Gastroesophageal sphincter (tissue), 4 donors: Measurements from ENCODE around the gene IL31RA. TPM values are rescaled to one million over a fixed set of nuclear protein-coding genes. Genes with fewer than 3 reads are reported as not detected.
A peak's percentile ranks its signal among the peaks of the same experiment; 100 is the strongest.

Experiments used
- ATAC-seq: fragments of 150-250 bp; one replicate; pipeline ENCODE4 v1.9.1; 2016; ENCODE audit warnings: mild to moderate bottlenecking, moderate library complexity
- H3K27ac ChIP-seq, 4 donors: fragments of 200-600 bp; sonication (generic) in 3 of 4; 1 replicate in 3 of 4; 2 replicates in 1 of 4; pipeline ENCODE4 v1.5.1; 2016 to 2019
- H3K27me3 ChIP-seq: fragments of 200-600 bp; sonication (generic); one replicate; pipeline ENCODE4 v1.5.1; 2019
- H3K36me3 ChIP-seq, 2 donors: fragments of 200-600 bp; sonication (generic); one replicate each; pipeline ENCODE4 v1.5.1; 2019; ENCODE audit warnings: control low read depth in 1 of 2
- H3K4me1 ChIP-seq, 3 donors: fragments of 200-600 bp; sonication (generic); 1 replicate in 2 of 3; 2 replicates in 1 of 3; pipeline ENCODE4 v1.5.1; 2016 to 2019; ENCODE audit warnings: control low read depth in 2 of 3
- H3K4me3 ChIP-seq, 2 donors: fragments of 200-600 bp; sonication (generic); one replicate each; pipeline ENCODE4 v1.5.1; 2019; ENCODE audit warnings: mild to moderate bottlenecking in 1 of 2, moderate library complexity in 1 of 2
- H3K9me3 ChIP-seq, 3 donors: fragments of 200-600 bp; sonication (generic); one replicate each; pipeline ENCODE4 v1.5.1; 2017 to 2019; ENCODE audit warnings: control low read depth in 2 of 3
- EP300 ChIP-seq: sonication (generic); formaldehyde crosslinking; IDR thresholded peaks from one replicate; pipeline ENCODE4 v1.6.1; 2017; ENCODE audit warnings: antibody characterized with exemption, mild to moderate bottlenecking
- POLR2A ChIP-seq, 2 donors: fragments of 450-650 bp; IDR thresholded peaks; one replicate each; pipeline ENCODE4 v1.6.1; 2017; ENCODE audit warnings: antibody characterized with exemption in 2 of 2, mild to moderate bottlenecking in 2 of 2, moderate library complexity in 1 of 2
- POLR2AphosphoS5 ChIP-seq: sonication (generic); formaldehyde crosslinking; IDR thresholded peaks from one replicate; pipeline ENCODE4 v1.6.1; 2017; ENCODE audit warnings: antibody characterized with exemption
- WGBS, 2 donors: methylation state at CpG; one replicate each; pipeline ENCODE4 v1.1.5; 2018; ENCODE audit warnings: low coverage in 1 of 2; 5-methylcytosine and 5-hydroxymethylcytosine counted together
- total RNA-seq, 4 donors: library from RNA; depleted of rRNA; stranded (reverse); fragments of >200 nt; gene quantifications; one replicate each; pipeline ENCODE4 v1.1.0, GENCODE V29; 2016
- TF ChIP-seq, protein P1 (sequence below), 4 experiments: fragments of 200-600 bp in 2 of 4; fragments of 450-650 bp in 2 of 4; sonication (generic) in 1 of 4; IDR thresholded peaks; one replicate each; pipeline ENCODE4 v1.5.1; 2017 to 2019; ENCODE audit warnings: antibody characterized with exemption in 4 of 4, mild to moderate bottlenecking in 2 of 4, moderate library complexity in 2 of 4

The IL31RA gene
- total RNA-seq, 4 donors from 2014 or later: 0.13 to 0.57 TPM; not detected in 2

DNA sequence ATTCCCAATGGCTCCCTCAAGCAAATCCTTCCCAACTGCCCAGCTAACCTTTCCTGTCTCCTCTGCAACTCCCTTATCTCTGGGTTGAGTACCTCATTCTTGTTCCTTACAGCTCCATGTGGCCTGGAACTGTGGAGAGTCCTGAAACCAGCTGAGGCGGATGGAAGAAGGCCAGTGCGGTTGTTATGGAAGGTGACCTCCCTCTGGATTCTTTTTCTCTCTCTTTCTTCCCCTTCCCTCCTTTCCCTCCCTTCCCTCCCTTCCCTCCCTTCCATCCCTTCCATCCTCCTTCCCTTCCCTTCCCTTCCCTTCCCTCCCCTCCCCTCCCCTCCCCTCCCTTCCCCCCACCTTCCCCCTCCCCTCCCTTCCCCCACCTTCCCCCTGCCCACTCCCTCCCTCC lies 45.1 kb downstream of the IL31RA start:
- H3K27me3 ChIP-seq: peaks cover 5% of the 10 kb centered on the region
- TF ChIP-seq POLR2AphosphoS5 (no peak), EP300 (no peak), POLR2A (IDR thresholded peaks at IDR 0.05) (no peak)
- TF ChIP-seq, protein P1, sequence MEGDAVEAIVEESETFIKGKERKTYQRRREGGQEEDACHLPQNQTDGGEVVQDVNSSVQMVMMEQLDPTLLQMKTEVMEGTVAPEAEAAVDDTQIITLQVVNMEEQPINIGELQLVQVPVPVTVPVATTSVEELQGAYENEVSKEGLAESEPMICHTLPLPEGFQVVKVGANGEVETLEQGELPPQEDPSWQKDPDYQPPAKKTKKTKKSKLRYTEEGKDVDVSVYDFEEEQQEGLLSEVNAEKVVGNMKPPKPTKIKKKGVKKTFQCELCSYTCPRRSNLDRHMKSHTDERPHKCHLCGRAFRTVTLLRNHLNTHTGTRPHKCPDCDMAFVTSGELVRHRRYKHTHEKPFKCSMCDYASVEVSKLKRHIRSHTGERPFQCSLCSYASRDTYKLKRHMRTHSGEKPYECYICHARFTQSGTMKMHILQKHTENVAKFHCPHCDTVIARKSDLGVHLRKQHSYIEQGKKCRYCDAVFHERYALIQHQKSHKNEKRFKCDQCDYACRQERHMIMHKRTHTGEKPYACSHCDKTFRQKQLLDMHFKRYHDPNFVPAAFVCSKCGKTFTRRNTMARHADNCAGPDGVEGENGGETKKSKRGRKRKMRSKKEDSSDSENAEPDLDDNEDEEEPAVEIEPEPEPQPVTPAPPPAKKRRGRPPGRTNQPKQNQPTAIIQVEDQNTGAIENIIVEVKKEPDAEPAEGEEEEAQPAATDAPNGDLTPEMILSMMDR (IDR thresholded peaks at IDR 0.05): no peak
- no peak overlapping the region for H3K4me3 ChIP-seq
- H3K9me3 ChIP-seq: no peaks in the 10 kb centered on the region
- 86% methylated on average over 2 of the region's 2 CpGs; no CpG with 5 or more reads in 1 of the 2 donors for WGBS, 2 donors
- no peak overlapping the region for H3K27ac ChIP-seq
- no peaks in the 10 kb centered on the region for H3K4me1 ChIP-seq
- no peaks in the 10 kb centered on the region for H3K36me3 ChIP-seq
- ATAC-seq: no peak

DNA sequence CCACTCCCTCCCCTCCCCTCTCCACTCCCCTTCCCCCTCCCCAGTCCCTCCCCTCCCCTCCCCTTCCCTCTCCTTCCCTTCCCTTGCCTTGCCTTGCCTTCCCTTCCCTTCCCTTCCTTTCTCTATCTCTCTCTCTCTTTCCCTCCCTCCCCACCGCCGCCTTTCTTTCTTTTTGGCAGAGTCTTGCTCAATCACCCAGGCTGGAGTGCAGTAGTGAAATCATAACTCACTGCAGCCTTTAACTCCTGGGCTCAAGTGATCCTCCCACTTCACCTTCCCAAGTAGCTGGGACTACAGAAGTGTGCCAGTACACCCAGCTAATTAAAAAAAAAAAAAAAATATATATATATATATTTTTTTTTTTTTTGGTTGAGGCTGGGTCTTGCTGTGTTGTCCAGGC lies 45.5 kb downstream of the IL31RA start:
- no CpG with 5 or more reads among the region's 2 CpGs for WGBS, 2 donors
- no peak for ATAC-seq
- no peaks in the 10 kb centered on the region for H3K9me3 ChIP-seq

DNA sequence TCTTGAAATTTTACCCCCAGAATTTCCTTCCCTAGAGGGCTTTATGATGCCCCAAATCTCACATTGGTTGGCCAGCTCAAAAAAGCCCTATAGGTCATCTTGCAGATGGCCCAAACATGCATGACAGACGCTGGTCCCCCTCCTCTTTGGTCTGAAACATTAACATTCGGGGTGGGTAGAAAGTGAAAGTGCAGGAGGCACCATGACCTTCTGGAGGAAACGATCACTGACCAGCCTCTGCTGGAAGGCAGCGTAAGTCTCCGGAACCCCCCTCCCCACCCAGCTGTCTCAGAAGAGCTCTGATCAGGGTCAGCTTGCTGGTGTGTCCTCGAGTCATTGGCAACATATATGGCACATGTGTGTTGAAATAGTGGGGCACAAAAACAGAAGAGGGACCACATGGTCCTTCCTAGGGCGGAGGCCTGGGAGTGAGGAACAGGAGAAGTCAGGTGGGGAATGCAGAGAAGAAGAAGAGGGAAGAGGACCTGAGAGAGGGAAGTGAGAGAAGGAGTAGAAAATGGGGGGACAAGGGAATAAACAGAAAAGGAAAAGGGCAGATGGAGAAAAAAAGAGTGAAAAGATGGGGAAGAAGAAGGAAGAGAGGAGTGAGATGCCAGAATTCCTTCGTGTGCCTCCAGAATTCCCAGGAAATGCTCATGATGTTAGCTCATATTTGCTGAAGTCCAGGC lies 46.2 kb downstream of the IL31RA start:
- 67 to 77% methylated on average over 4 to 8 of the region's 8 CpGs for WGBS, 2 donors
- H3K36me3 ChIP-seq: no peaks in the 10 kb centered on the region
- H3K27me3 ChIP-seq: peaks cover 5% of the 10 kb centered on the region
- no peak for ATAC-seq
- no peaks in the 10 kb centered on the region for H3K9me3 ChIP-seq
- no peak overlapping the region for H3K27ac ChIP-seq
- TF ChIP-seq, protein P1 (IDR thresholded peaks at IDR 0.05): no peak
- TF ChIP-seq POLR2AphosphoS5 (no peak), EP300 (no peak), POLR2A (IDR thresholded peaks at IDR 0.05) (no peak)
- H3K4me1 ChIP-seq: no peaks in the 10 kb centered on the region
- H3K4me3 ChIP-seq: no peak overlapping the region

More for the DNA sequence above, 45.5 kb downstream of the IL31RA start:
- Histone ChIP-seq H3K4me3 (no peak overlapping the region), H3K27me3 (peaks cover 5% of the 10 kb centered on the region), H3K4me1 (no peaks in the 10 kb centered on the region), H3K36me3 (no peaks in the 10 kb centered on the region), H3K27ac (no peak overlapping the region)
- no peak for TF ChIP-seq POLR2AphosphoS5
- TF ChIP-seq POLR2A (IDR thresholded peaks at IDR 0.05): no peak
- TF ChIP-seq, protein P1 (IDR thresholded peaks at IDR 0.05): no peak
- TF ChIP-seq EP300: no peak

DNA sequence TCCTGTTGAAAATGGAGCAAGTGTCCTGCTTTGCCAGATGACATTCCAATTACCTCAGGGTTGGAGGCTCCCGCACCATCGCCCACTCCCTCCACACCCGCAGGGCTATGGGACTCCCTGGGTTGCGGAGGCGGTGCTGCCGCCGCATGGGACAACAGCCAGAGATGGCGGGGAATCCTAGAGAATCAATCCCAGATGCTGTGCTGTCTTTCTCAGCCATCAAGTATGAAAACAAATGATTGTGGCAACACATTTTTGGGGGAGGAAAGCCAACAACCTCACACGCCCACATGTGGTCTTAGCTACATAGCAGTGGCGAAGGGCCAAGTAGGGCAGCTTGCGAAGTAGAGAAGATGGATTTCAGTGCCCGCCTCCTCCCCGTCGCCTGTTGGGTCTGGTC lies 46.7 kb downstream of the IL31RA start:
- peak; percentile 83 for ATAC-seq
- Histone ChIP-seq H3K4me3 (no peak overlapping the region), H3K9me3 (no peaks in the 10 kb centered on the region), H3K27me3 (peaks cover 5% of the 10 kb centered on the region), H3K36me3 (no peaks in the 10 kb centered on the region), H3K4me1 (no peaks in the 10 kb centered on the region), H3K27ac (no peak overlapping the region)
- 48 to 55% methylated on average over 5 to 7 of the region's 14 CpGs for WGBS, 2 donors
- TF ChIP-seq, protein P1 (IDR thresholded peaks at IDR 0.05): no peak
- no peak for TF ChIP-seq EP300
- no peak for TF ChIP-seq POLR2A (IDR thresholded peaks at IDR 0.05)

DNA sequence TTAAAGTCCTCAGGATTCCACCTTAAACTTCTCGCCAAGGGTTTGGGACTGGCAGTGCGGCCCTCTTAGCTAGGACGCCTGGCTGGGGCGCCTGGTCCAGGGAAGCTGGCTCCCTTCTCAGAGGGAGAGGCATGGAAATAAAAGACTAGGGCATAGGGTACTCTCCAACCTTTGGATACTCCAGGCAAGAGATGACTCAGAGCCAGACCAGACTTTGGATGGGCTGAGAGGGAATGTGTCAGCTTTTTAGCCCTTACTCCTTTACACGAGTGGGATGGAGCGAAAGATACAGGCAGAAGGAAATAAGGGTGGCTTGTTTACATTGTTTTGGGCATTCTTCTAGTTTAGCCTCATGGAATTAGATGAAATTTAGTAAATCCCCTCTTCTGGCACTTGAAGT lies 48.2 kb downstream of the IL31RA start:
- Histone ChIP-seq H3K9me3 (no peaks in the 10 kb centered on the region), H3K4me1 (no peaks in the 10 kb centered on the region), H3K36me3 (no peaks in the 10 kb centered on the region), H3K27ac (no peak overlapping the region), H3K4me3 (no peak overlapping the region), H3K27me3 (peaks cover 5% of the 10 kb centered on the region)
- TF ChIP-seq, protein P1 (IDR thresholded peaks at IDR 0.05): no peak
- no peak for TF ChIP-seq POLR2A (IDR thresholded peaks at IDR 0.05)
- TF ChIP-seq EP300: no peak
- no peak for TF ChIP-seq POLR2AphosphoS5
- 83 to 92% methylated on average over 2 to 6 of the region's 6 CpGs for WGBS, 2 donors
- no peak for ATAC-seq
